Measurements from ENCODE around the gene ZNF32. TPM values are rescaled to one million over a fixed set of nuclear protein-coding genes. Genes with fewer than 3 reads are reported as not detected.

ZNF32 gene
- total RNA-seq (60.1 and 61.9 TPM in 2 replicates), polyA plus RNA-seq (30.6 and 31.2 TPM in 2 replicates), polyA minus RNA-seq (ENCODE audit: low replicate concordance) (4.0 and 7.3 TPM in 2 replicates)
- polyA plus RNA-seq (2012): 23.3 and 27.1 TPM in 2 replicates

DNA sequence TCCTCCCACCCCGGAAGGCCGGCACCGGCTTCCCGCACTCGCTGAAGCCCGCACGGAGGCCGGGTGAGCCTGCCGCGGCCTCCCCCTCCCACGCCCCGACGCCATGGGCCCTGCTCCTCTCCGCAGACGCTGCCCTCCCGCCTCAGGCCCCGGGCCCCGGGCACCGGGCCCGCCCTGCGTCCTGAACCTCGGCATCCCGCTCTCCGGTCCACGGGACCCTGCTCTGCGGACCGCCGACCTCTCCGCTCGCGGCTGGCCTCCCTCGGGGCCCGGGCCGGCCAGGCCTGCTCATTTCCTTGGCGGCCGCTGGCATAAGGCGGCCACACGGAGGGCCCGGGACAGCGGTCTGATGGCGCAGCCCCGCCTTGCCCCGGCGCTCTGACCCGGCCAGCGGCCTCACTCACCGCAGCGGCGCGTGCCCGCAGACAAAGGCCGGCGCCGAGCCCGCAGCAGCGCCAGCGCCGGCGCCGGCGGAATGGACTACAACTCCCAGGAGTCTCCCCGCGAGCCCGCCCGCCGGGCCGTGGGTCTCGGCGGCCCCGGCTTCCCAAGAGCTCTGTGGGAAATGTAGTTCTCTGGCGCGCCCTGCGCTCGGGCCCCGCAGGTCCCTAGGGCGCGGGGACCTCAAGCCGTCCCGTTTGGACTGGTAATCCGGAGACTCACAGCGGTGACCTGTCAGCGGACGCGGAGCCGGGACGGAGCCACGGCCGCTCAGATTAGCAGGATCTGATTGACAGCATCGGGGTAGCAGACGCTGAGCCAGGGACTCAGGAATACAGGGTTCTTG lies at the start of gene ZNF32:
Gene ZNF32 (minus strand): TSS at position 484 of the 787 bp plus-strand sequence. CDS start 2,748 bp downstream, outside the sequence.
- peak within 1 kb of the TSS; percentile 50 for H3K27ac ChIP-seq (ENCODE audit: insufficient read depth, low read length)
- TF ChIP-seq CTCF (conservative IDR thresholded peaks at IDR 0.05 in 1 of 2, IDR thresholded peaks at IDR 0.05 in 1 of 2; ENCODE audit: low read depth in 1 of 2, low read length in 2 of 2) (no peak), EZH2 (IDR thresholded peaks at IDR 0.05; ENCODE audit: low read length, missing control alignments) (no peak)
- H3K27me3 ChIP-seq (ENCODE audit: control insufficient read depth, insufficient read depth, low read length): no peaks in the 10 kb centered on the region
- H3K9me3 ChIP-seq (ENCODE audit: control insufficient read depth, insufficient read depth, low read depth, low read length): peaks cover 7% of the 10 kb centered on the region
- peak within 1 kb of the TSS; percentile 52 to 82 (median 68) for H3K4me3 ChIP-seq (replicated peaks in 1 of 4; ENCODE audit: control extremely low read depth in 1 of 4, insufficient read depth in 1 of 4, low read depth in 3 of 4, low read length in 4 of 4)
- H2AFZ ChIP-seq (ENCODE audit: low read length): peak within 1 kb of the TSS; percentile 99
- H3K4me1 ChIP-seq (ENCODE audit: control insufficient read depth, extremely low read depth, insufficient read depth, low read length): no peaks in the 10 kb centered on the region
- H3K9ac ChIP-seq (ENCODE audit: insufficient read depth, low read length): peak within 1 kb of the TSS; percentile 70
- peak within 1 kb of the TSS; percentile 97 for H3K4me2 ChIP-seq (ENCODE audit: extremely low read depth, insufficient read depth, low read length)
- H3K79me2 ChIP-seq (ENCODE audit: control insufficient read depth, insufficient read depth, low read length): no peaks in the 10 kb centered on the region
- no peaks in the 10 kb centered on the region for H4K20me1 ChIP-seq (ENCODE audit: control insufficient read depth, extremely low read depth, insufficient read depth, low read length)
- peak; percentile 83 to 87 for DNase-seq (ENCODE audit: low read depth in 2 of 2)
- H3K36me3 ChIP-seq (ENCODE audit: control insufficient read depth, insufficient read depth, low read length): peaks cover 10% of the 10 kb centered on the region

DNA sequence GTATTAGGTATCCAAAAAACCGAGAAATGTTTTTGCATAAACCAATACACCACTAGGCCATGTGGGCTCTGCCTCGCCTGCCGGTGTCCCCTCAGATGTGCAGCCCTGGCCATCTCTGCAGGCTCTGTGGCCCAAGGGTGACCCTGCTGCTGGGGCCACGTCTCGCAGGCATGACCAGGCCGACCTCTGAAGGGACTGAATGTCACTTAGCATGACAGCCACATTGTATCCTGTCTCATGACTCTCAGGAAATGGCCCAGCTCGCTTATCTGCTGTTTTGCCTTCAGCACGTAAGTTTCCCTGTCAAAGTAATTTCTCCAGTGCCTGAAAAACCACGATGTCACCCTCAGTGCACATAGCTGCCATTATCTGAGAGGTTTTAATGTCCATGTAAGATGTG lies 49.5 kb upstream of the ZNF32 start:
- TF ChIP-seq CTCF (conservative IDR thresholded peaks at IDR 0.05 in 1 of 2, IDR thresholded peaks at IDR 0.05 in 1 of 2; ENCODE audit: low read depth in 1 of 2, low read length in 2 of 2): no peak
- TF ChIP-seq EZH2 (IDR thresholded peaks at IDR 0.05; ENCODE audit: low read length, missing control alignments): no peak
- no peaks in the 10 kb centered on the region for H3K27me3 ChIP-seq (ENCODE audit: control insufficient read depth, insufficient read depth, low read length)
- no peaks in the 10 kb centered on the region for H3K4me1 ChIP-seq (ENCODE audit: control insufficient read depth, extremely low read depth, insufficient read depth, low read length)
- H2AFZ ChIP-seq (ENCODE audit: low read length): no peak overlapping the region
- H3K9me3 ChIP-seq (ENCODE audit: control insufficient read depth, insufficient read depth, low read depth, low read length): no peaks in the 10 kb centered on the region
- no peaks in the 10 kb centered on the region for H3K79me2 ChIP-seq (ENCODE audit: control insufficient read depth, insufficient read depth, low read length)
- H3K4me2 ChIP-seq (ENCODE audit: extremely low read depth, insufficient read depth, low read length): no peak overlapping the region
- no peak overlapping the region for H3K4me3 ChIP-seq (replicated peaks in 1 of 4; ENCODE audit: control extremely low read depth in 1 of 4, insufficient read depth in 1 of 4, low read depth in 3 of 4, low read length in 4 of 4)
- DNase-seq (ENCODE audit: low read depth in 2 of 2): no peak
- H3K36me3 ChIP-seq (ENCODE audit: control insufficient read depth, insufficient read depth, low read length): no peaks in the 10 kb centered on the region
- no peaks in the 10 kb centered on the region for H4K20me1 ChIP-seq (ENCODE audit: control insufficient read depth, extremely low read depth, insufficient read depth, low read length)
- H3K27ac ChIP-seq (ENCODE audit: insufficient read depth, low read length): no peak overlapping the region
- H3K9ac ChIP-seq (ENCODE audit: insufficient read depth, low read length): no peak overlapping the region

GRCh38 chr10:43696909-43697483 lies 48.3 kb upstream of the ZNF32 start:
- no peaks in the 10 kb centered on the region for H3K79me2 ChIP-seq (ENCODE audit: control insufficient read depth, insufficient read depth, low read length)
- H3K9ac ChIP-seq (ENCODE audit: insufficient read depth, low read length): no peak overlapping the region
- no peaks in the 10 kb centered on the region for H4K20me1 ChIP-seq (ENCODE audit: control insufficient read depth, extremely low read depth, insufficient read depth, low read length)
- no peak overlapping the region for H2AFZ ChIP-seq (ENCODE audit: low read length)
- H3K36me3 ChIP-seq (ENCODE audit: control insufficient read depth, insufficient read depth, low read length): no peaks in the 10 kb centered on the region
- H3K4me2 ChIP-seq (ENCODE audit: extremely low read depth, insufficient read depth, low read length): no peak overlapping the region
- H3K9me3 ChIP-seq (ENCODE audit: control insufficient read depth, insufficient read depth, low read depth, low read length): no peaks in the 10 kb centered on the region
- no peaks in the 10 kb centered on the region for H3K4me1 ChIP-seq (ENCODE audit: control insufficient read depth, extremely low read depth, insufficient read depth, low read length)
- DNase-seq (ENCODE audit: low read depth in 2 of 2): no peak
- no peaks in the 10 kb centered on the region for H3K27me3 ChIP-seq (ENCODE audit: control insufficient read depth, insufficient read depth, low read length)
- H3K27ac ChIP-seq (ENCODE audit: insufficient read depth, low read length): no peak overlapping the region
- H3K4me3 ChIP-seq (replicated peaks in 1 of 4; ENCODE audit: control extremely low read depth in 1 of 4, insufficient read depth in 1 of 4, low read depth in 3 of 4, low read length in 4 of 4): no peak overlapping the region
- TF ChIP-seq CTCF (conservative IDR thresholded peaks at IDR 0.05 in 1 of 2, IDR thresholded peaks at IDR 0.05 in 1 of 2; ENCODE audit: low read depth in 1 of 2, low read length in 2 of 2): no peak
- TF ChIP-seq EZH2 (IDR thresholded peaks at IDR 0.05; ENCODE audit: low read length, missing control alignments): no peak
